NCI-H510A treated with DMSO at 0.1 percent for 48 hours (cell line): ENCODE data around the gene KHNYN.
A peak's percentile ranks its signal among the peaks of the same experiment; 100 is the strongest.

ENCODE experiments used
- DNase-seq: peaks from one replicate; lab custom pipeline; 2025; lab: John Stamatoyannopoulos, UW

KHNYN gene

DNA sequence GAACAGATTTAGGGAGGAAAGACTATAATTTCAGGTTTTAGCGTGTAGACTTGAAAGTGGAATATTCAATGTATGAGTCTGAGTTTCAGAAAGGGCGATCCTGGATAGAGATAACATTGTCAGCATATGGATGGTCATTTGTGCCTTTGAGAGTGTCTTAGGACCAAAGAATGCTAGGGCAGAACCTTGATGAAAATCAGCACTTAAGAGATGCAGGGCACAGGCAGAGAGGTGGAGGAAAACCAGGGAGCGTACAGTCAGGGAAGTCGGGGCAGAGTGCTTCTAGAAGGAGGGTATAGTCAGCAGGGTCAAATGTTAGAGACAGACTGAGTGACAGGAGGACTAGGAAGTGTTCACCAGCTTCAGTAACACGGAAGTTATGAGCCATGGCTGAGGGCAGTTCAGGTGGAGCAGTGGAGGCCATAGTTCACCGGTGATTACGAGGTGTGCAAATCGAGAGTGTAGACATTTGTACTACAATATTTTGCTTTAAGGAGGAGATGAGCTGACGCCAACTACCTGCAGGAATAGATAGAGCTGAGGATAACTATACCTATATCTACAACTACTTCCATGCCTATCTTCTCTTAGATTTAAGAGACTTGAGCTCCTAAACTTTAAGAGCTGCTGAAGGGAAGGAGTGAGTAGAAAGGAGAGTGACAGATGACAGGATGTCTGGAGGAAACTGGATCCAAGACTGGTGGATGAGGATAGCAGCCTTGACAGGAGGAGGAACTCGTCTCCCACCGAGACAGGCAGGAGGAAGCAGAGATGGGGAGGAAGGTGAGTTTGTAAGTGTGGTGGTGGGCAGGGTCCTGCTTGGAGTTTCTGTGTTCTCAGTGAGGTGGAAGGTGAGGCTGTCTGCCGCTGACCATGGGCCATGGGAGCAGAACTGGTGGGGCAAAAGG, 6.8 kb upstream of the KHNYN start:
- DNase-seq, result no peak

DNA sequence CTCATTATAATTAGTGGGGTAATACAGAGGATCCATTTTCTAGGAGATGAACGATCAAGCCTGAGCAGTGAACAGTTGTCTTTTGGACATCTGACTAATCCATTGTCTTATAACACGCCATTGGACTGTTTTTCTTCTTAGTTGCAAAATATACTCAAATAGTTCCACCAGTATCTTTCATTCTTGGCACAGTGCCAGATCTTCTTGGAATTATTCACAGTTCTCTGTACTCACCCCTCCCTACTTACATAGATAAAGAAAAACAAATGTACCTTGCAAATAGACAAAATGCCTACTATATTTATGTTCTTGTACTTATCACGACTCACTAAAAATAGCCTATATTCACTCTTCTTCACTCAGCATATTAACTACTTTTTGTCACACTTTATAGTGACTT, 4.0 kb upstream of the KHNYN start:
- DNase-seq, result no peak

DNA sequence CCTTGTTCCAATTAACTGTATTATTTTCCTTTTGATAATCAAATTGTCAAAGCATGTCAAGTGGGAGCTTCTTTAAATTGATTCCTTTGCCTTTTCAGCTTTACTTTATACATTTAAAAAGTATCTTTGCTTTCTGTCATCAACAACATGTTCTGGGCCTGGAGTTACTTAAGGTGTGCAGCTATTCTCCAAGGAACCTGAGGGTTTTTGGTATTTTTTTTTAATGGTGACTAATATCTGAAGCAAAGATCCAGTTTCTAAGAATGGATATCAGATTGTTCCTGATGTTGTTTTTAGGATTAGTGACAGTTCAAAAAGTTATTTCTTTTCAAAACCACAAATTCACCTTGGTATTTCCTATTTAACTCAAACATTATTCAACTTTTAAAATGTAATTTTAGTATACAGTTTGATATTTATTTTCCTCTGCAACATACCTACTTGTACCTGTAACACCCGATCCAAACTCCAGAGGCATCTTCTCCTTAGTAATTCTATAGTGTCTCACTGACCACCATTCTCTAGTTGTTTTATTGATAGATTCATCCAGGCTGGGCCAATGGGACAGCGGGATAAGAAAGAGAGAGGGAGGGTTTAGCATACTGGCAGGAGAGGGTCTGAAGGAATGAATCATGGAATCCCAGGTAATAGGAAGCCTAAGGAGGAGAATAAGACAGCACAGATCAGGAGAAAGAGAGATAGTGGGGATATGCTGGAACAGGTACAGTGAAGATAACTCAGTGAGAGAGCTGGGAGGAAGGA, 3.4 kb upstream of the KHNYN start:
- DNase-seq, result no peak

DNA sequence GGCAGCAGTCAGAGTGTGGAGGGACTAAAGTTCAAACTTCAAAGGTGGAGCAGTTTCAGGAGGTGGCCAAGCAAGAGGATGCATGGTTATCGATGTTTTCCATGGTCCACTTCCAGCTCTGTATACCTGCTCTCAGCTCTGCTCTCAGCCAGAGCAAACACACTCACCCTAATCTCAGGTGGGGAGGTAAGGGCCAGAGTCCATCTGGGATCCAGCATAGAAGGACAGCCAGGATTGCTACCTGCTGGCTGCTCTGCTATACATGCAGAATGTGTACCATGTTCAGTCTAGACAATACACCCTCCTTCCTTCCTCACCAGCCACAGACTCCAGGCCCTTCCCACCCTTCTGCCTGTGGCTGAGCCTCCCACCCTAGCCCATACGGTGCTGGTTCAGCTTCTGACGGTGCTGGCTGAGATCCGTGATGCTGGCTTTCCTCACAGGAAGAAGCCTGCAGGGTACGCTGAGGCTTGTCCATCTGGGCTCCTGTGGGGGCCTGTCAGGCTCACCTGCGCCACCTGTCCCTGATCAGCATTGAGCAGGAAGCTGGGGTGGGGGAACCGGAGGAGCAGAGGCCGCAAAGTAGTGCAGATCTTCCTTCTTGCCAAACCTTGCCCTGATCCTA, 2.7 kb upstream of the KHNYN start:
- DNase-seq, result peak; percentile 53

DNA sequence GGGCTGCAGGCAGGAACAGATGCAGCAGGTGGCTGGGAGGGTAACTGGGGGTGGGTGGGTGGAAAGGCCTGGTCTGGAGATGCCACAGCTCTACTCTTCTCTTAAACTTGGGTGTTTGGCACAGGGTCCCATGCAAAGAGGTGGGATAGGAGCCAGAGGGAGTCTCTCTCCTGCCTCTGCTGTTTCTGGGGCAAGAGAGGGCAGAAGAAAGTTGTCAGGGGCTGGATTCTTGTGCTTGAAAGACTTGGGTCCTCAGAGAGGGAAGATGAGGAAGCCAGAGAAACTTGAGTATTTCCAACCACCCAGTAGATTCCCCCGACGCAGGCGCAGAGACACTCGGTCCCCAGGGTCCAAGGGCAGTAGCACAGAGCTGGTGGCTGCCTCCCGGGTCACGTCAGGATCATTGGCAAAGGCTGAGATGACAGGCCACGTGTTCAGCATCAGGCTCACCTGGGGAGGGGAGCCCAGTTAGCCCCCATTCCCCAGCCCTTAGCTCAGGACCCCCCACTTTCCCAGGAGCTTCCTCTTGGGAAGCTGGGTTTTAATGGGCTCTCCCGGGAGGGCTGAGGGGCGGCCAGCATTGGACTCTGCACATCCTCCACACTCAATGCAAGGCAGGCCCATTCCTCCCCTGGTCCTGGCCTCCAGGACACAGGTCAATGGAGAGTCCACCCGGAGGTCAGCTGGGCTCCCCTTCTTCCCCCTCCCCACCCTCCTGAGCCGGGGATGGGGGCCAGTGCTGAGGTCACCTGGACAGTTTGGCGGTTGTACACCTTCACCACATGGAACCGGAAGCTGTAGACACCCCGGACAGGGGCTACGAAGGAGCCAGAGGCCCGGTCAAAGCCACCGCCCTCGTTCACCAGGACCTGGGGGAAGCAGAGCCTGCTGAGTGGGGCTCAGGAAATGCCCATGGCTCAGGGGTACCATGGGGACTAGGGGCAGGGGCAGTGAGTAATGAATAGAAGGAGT, 1.9 kb upstream of the KHNYN start:
- DNase-seq, result no peak

DNA sequence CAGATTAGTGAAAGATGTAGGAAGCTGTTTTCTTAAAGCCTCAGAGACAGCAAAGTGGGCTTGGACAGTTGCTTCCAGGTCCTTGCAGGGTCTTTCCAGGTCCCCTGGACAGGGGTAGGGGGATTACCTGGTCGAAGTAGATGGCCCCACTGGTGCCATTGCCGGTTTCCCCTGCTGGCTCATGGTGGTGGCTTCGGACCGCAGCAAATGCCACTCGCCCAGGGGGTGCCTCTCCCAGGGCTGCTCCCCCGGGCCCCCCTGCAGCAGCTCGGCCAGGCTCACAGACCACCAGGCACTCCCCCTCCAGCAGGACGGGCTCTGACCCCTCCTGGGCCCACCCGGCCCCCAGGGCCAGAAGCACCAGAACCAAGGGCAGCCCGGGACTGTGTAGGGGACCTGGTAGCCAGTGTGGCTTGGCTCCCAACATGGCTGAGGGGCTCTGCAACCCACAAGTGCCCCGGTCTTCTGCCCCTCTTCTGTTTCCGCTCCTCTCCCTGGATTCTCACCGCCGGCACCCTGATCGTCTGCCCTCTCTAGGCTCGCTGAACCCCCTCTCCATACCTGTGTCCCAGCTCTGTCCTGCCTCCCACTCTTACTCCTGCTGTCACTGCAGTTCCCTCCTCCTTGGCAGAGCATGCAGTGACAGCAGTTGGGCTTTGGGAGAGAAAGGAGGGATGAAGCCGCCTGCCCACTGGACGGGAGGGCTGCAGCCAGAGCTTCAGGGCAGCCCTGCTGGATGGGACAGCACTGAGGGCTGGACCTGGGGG, 943 bp upstream of the KHNYN start:
- DNase-seq, result no peak

DNA sequence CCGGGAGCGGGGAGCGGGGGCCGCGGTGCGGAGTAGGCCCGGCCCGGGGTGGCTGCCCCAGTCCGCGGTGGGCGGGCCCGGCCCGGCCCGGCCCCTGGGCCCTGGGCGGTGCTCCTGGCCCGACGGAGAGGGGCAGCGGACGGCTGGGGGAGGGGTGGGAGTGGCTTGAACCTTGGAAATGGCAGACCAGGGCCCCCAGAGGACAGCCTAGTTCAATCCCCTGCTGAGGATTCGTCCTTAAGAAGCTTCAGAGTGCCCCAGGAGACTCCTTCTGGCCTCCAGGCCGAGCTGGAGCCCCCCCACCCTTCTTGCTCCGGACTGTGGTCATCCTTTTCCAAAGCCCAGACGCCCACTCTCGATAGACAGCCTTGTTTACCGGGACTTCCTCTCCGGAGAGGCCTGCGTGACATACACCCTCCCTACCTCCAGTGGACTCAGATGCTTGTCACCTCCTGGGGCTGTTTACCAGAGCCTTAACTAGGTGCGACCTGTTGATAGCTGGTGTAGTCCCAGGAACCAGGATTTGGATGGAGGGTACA, 458 bp downstream of the KHNYN start:
- DNase-seq, result peak; percentile 56

DNA sequence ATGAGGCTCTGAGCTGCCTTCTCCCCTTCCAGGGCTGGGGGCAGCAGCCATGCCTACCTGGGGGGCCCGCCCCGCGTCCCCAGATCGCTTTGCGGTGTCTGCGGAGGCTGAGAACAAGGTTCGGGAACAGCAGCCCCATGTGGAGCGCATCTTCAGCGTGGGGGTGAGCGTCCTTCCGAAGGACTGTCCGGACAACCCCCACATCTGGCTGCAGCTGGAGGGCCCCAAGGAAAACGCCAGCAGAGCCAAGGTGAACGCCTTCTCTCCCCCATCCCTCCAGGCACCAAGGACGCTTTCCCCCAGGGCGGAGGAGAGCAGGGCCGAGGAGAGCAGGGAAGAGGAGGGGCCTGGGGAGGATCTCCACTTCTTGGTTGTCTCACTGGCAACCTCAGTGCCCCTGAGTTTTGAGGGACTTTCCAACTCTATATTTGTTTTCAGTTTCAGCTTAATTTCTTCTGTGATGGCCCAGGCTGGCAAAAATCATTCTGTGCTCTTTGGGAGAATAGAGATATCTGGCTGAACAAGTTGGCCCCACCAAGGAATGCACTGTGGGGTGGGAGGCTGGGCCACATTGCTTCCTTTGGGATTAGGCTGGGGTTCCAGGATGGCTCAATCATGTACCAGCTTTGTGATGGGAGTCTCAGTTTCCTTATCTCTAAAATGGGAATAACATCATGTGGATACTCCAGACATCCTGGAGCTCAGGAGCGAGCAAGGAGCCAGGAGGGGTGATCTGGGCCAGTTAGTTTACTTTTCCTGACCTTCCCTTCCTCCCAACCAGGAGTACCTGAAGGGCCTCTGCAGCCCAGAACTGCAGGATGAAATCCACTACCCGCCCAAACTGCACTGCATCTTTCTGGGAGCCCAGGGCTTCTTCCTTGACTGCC, 1.2 kb downstream of the KHNYN start:
- DNase-seq, result no peak

DNA sequence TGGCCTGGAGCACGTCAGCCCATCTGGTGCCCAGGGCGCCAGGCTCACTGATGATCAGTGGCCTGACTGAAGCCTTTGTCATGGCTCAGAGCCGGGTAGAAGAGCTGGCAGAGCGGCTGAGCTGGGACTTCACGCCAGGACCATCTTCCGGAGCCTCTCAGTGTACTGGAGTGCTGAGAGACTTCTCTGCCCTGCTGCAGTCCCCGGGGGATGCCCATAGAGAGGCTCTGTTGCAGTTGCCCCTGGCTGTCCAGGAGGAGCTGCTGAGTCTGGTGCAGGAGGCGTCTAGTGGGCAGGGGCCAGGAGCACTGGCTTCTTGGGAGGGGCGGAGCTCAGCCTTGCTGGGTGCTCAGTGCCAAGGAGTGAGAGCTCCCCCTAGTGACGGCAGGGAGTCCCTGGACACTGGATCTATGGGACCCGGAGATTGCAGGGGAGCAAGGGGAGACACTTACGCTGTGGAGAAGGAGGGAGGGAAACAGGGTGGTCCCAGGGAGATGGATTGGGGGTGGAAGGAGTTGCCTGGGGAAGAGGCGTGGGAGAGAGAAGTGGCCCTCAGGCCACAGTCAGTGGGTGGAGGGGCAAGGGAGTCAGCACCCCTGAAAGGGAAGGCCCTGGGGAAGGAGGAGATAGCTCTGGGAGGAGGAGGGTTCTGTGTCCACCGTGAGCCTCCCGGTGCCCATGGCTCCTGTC, 2.0 kb downstream of the KHNYN start:
- DNase-seq, result peak; percentile 89

DNA sequence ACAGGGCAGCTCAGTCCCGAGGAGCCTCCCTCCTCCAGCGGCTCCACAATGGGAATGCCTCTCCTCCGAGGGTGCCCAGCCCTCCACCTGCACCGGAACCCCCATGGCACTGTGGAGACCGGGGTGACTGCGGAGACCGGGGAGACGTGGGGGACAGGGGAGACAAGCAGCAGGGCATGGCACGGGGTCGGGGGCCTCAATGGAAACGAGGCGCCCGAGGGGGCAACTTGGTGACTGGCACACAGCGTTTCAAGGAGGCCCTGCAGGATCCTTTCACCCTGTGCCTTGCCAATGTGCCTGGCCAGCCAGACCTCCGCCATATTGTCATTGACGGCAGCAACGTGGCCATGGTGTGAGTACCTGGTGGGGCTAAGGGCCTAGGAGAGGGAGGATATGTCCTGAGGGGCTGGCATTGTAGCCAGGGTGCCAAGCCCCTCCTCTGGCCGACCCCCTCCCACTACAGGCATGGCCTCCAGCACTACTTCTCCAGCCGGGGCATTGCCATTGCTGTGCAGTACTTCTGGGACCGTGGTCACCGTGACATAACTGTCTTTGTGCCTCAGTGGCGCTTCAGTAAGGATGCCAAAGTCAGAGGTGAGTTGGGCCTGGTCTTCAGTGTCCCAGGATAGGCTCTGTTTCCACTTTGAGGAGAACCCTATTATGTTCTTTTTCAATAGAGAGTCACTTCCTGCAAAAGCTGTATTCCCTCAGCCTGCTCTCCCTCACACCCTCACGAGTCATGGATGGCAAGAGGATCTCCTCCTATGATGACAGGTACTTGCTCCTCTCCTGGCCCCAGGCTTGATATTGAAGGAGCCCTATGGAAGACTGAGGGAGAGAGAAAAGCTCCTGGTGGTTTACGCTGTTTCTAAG, 2.7 kb downstream of the KHNYN start:
- DNase-seq, result no peak

DNA sequence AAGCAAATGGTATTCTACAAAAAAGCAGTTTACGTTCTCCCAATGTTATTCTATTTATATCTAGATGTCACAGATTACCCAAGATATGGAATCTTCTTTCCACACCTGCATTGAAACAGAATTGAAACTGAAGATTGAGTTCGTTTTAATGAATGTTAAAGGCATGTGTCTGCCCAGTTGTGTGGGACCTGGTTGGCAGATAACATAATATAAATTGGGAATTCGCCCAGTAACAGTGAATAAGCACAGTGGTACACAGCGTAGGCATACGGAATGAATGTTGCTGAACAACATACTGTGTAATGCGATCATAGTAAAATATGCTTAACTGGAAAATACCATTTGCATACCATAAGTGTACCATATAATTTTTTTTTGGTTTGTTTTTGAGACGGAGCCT, 4.3 kb downstream of the KHNYN start:
- no peak for DNase-seq

DNA sequence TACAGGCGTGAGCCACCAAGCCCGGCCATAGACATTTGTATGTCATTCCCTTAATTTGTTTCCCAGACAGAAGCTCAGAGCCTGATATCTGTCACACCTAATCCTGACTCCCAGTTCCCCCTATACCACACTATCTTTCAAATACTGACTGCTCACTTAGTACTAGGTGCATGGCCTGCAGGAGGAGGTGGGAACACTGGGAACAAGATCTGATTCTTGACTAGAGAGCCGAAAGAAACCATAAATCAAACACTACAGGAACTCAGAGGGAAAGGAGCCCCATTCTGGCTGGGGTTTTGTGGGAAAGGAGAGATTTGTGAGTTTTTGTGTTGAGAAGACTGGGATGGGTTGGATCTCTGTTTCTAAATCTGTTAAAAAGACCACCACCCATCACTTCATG, 4.9 kb downstream of the KHNYN start:
- no peak for DNase-seq

DNA sequence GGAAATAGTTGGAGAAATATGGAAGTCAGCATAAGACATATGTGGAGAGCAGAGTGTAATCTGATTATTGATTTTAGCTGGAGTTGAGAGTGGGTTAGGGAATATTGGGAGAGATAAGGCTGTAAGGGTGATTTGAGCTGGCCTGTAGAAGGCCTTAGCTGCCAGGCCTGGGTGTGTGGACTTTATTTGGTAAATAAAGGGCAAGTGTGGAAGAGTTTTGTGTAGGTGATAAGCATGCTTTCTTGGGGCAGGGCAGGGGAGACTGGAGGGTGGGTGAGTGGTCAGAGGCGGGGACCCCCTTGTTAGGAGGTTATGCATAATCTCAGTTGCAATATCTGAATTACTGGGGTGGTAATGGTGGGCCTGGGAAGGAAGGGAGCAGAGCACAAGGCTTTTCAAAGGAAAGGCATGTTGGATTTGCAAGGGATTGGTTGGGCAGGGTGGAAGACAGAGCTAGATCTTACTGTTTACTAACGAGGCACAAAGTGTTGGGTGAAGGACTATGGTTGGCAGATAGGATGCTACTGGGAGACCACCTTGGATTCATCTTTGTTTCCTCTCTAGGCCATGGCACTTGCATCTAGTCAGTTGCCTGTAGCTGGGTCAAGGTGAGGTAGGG, 5.5 kb downstream of the KHNYN start:
- DNase-seq, result no peak

DNA sequence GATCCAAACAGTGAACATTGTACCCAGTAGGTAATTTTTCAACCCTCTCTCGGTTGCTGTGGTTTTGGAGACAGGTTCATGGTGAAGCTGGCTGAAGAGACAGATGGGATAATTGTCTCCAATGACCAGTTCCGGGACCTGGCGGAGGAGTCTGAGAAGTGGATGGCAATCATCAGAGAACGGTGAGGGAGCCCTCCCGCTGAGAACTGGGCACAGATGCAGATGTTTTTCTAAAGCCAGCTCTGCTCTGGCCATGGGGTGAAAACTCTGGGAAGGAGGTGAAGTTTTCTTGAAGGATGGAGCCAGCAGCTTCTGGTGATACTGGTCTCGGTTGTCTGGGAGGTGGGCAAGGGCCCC, 6.2 kb downstream of the KHNYN start:
- DNase-seq, result no peak

DNA sequence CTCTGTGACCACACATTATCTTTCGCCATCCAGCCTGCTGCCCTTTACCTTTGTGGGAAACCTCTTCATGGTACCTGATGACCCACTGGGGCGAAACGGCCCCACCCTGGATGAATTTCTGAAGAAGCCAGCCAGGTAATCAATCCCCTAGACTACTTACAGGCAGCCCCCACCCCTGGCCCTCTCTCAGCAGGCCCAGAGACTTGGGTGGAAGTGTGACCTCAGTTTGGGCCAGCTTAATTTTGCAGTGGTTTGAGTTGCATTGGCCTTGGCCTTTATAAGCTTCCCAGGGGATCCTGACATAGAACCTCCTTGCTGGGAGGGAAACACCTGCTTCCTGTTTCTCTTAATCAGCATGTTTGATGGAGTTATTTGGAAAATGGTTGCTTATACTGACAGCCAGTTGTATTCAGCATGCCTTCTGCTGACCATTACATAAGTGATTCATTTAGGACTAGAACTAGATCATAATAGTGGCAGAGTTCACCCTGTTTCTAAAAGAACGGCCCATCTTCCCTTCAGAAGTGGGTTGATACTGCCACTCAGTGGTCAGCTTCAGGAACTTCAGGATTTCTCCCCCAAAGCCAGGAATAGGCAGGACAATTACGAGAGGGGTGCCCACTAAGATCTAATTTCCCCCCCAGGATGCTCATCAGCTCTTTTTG, 6.7 kb downstream of the KHNYN start:
- peak; percentile 75 for DNase-seq

DNA sequence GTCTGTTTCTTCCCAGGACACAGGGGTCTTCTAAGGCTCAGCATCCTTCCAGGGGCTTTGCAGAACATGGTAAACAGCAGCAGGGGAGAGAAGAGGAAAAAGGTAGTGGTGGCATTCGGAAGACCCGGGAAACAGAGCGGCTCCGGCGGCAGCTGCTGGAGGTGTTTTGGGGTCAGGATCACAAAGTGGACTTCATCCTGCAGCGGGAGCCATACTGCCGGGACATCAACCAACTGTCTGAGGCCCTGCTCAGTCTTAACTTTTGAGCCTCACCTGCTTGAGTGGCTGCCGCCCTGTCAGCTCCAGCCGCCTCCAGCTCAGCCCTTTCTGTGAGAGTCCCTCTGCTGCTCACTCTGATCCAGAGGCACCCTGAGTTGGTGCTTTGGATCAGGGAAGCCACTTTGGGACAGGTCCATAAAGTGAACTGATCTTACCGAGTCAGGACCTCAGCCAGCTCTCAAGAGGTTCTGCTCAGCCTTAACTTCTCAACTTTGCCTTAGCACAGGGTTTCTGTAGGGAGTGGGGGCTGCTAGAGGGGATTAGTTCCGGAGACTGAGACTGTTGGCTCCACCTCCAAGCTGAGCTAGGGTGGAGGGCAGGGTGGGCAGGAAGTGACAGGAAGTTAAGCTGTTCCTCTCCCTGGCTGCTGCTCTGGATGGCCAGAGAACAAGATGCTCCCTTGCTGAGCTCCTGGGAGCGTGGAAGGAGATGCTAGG, 7.4 kb downstream of the KHNYN start:
- no peak for DNase-seq

DNA sequence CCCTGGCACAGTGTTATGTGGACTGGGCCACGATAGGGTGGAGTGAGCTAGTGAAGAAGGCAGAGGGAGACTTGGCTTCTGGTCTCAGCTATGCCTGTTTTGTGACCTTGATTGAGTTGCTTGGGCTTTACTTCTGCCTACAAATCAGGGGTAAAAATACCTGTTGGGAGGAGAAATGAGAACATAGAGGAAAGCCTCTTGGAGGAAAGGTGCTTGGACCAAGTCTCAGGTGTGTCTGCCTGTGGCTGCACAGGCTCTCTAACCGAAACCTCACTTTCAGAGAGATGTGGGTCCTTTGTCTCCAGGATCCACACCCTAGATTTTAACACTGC, 7.9 kb downstream of the KHNYN start:
- DNase-seq, result no peak
